ENCODE measurements around the gene RNU1-2. TPM values are rescaled to one million over a fixed set of nuclear protein-coding genes. Genes with fewer than 3 reads are reported as not detected.
"Not testable (repeated sequence)": the region's sequence is repeated elsewhere in the genome, so short reads cannot be mapped to it uniquely, and the experiment has no call there.

Gene RNU1-2
- total RNA-seq, 2 donors from 2014 or later: 2,483 to 3,611 TPM

GRCh38 chr1:16915627-16915973 is 19.8 kb downstream of the RNU1-2 start:
- H3K27me3 ChIP-seq (ENCODE audit: control insufficient read depth, insufficient read depth, low read length, poor library complexity, severe bottlenecking): no peaks in the 10 kb centered on the region
- H3K36me3 ChIP-seq (ENCODE audit: control insufficient read depth, insufficient read depth, low read length): no peaks in the 10 kb centered on the region
- H3K27ac ChIP-seq (ENCODE audit: low read depth, low read length): no peak overlapping the region
- H3K9me3 ChIP-seq (ENCODE audit: control insufficient read depth, low read length): no peaks in the 10 kb centered on the region
- H3K9me3 Mint-ChIP-seq: no peaks in the 10 kb centered on the region
- no peak overlapping the region for H3K4me3 ChIP-seq (ENCODE audit: low read length)
- DNase-seq: peak; percentile 53
- peak; percentile 45 for TF ChIP-seq CTCF (conservative IDR thresholded peaks at IDR 0.05)
- H3K27me3 Mint-ChIP-seq (ENCODE audit: insufficient read depth): no peaks in the 10 kb centered on the region
- no peaks in the 10 kb centered on the region for H3K36me3 Mint-ChIP-seq (ENCODE audit: low read depth)
- no peaks in the 10 kb centered on the region for H3K4me1 ChIP-seq (ENCODE audit: control insufficient read depth, insufficient read depth, low read length)
- no peak overlapping the region for H3K27ac Mint-ChIP-seq
- H3K9ac ChIP-seq (ENCODE audit: extremely low read depth, low read length, poor library complexity, severe bottlenecking): no peak overlapping the region
- 78 to 82% methylated on average over 3 to 4 of the region's 4 CpGs for WGBS, 2 experiments (ENCODE audit: insufficient coverage in 1 of 2, insufficient read length in 1 of 2)
- peaks cover 7% of the 10 kb centered on the region for H3K4me1 Mint-ChIP-seq
- H3K4me3 Mint-ChIP-seq: peak overlapping the region; percentile 66

GRCh38 chr1:16916036-16916880 is 20.5 kb downstream of the RNU1-2 start:
- not testable (repeated sequence) for H3K36me3 ChIP-seq (ENCODE audit: control insufficient read depth, insufficient read depth, low read length); H3K4me1 Mint-ChIP-seq; H3K27me3 Mint-ChIP-seq (ENCODE audit: insufficient read depth); H3K36me3 Mint-ChIP-seq (ENCODE audit: low read depth); H3K9me3 Mint-ChIP-seq; H3K4me1 ChIP-seq (ENCODE audit: control insufficient read depth, insufficient read depth, low read length); H3K9me3 ChIP-seq (ENCODE audit: control insufficient read depth, low read length); H3K27me3 ChIP-seq (ENCODE audit: control insufficient read depth, insufficient read depth, low read length, poor library complexity, severe bottlenecking); DNase-seq; H3K4me3 Mint-ChIP-seq; H3K27ac ChIP-seq (ENCODE audit: low read depth, low read length); H3K9ac ChIP-seq (ENCODE audit: extremely low read depth, low read length, poor library complexity, severe bottlenecking); H3K4me3 ChIP-seq (ENCODE audit: low read length)
- peak overlapping the region; percentile 33 for H3K27ac Mint-ChIP-seq
- WGBS, 2 experiments (ENCODE audit: insufficient coverage in 1 of 2, insufficient read length in 1 of 2): 85 to 87% methylated on average over 8 to 10 of the region's 10 CpGs

GRCh38 chr1:16918371-16918770 is 22.6 kb downstream of the RNU1-2 start:
- Histone ChIP-seq H3K36me3 (ENCODE audit: control insufficient read depth, insufficient read depth, low read length) (no peaks in the 10 kb centered on the region), H3K9me3 (ENCODE audit: control insufficient read depth, low read length) (no peaks in the 10 kb centered on the region), H3K4me3 (ENCODE audit: low read length) (no peak overlapping the region), H3K27ac (ENCODE audit: low read depth, low read length) (no peak overlapping the region), H3K9ac (ENCODE audit: extremely low read depth, low read length, poor library complexity, severe bottlenecking) (no peak overlapping the region), H3K27me3 (ENCODE audit: control insufficient read depth, insufficient read depth, low read length, poor library complexity, severe bottlenecking) (no peaks in the 10 kb centered on the region), H3K4me1 (ENCODE audit: control insufficient read depth, insufficient read depth, low read length) (peaks cover 3% of the 10 kb centered on the region)
- no peak for TF ChIP-seq CTCF (conservative IDR thresholded peaks at IDR 0.05)
- H3K4me1 Mint-ChIP-seq: peaks cover 12% of the 10 kb centered on the region
- no peak overlapping the region for H3K4me3 Mint-ChIP-seq
- H3K27ac Mint-ChIP-seq: no peak overlapping the region
- 81 to 86% methylated on average over 1 to 3 of the region's 3 CpGs for WGBS, 2 experiments (ENCODE audit: insufficient coverage in 1 of 2, insufficient read length in 1 of 2)
- no peaks in the 10 kb centered on the region for H3K27me3 Mint-ChIP-seq (ENCODE audit: insufficient read depth)
- no peaks in the 10 kb centered on the region for H3K36me3 Mint-ChIP-seq (ENCODE audit: low read depth)
- no peaks in the 10 kb centered on the region for H3K9me3 Mint-ChIP-seq
- DNase-seq: no peak

GRCh38 chr1:16918936-16919665 is 23.3 kb downstream of the RNU1-2 start:
- H3K4me1 Mint-ChIP-seq: peaks cover 12% of the 10 kb centered on the region
- not testable (repeated sequence) for H3K9me3 Mint-ChIP-seq; H3K9me3 ChIP-seq (ENCODE audit: control insufficient read depth, low read length); H3K4me1 ChIP-seq (ENCODE audit: control insufficient read depth, insufficient read depth, low read length); H3K36me3 Mint-ChIP-seq (ENCODE audit: low read depth); H3K4me3 ChIP-seq (ENCODE audit: low read length); H3K27ac ChIP-seq (ENCODE audit: low read depth, low read length); H3K27me3 ChIP-seq (ENCODE audit: control insufficient read depth, insufficient read depth, low read length, poor library complexity, severe bottlenecking); H3K27ac Mint-ChIP-seq; H3K9ac ChIP-seq (ENCODE audit: extremely low read depth, low read length, poor library complexity, severe bottlenecking); H3K4me3 Mint-ChIP-seq; H3K27me3 Mint-ChIP-seq (ENCODE audit: insufficient read depth); H3K36me3 ChIP-seq (ENCODE audit: control insufficient read depth, insufficient read depth, low read length)
- WGBS, 2 experiments (ENCODE audit: insufficient coverage in 1 of 2, insufficient read length in 1 of 2): 87 to 88% methylated on average over 13 to 15 of the region's 15 CpGs
- peak; percentile 38 for DNase-seq
